GM12878 (cell line): ENCODE measurements around the gene FAM161B. TPM values are rescaled to one million over a fixed set of nuclear protein-coding genes. Genes with fewer than 3 reads are reported as not detected.

Source experiments
- ATAC-seq: fragments of 200-7000 bp; cut with Tn5 transposase; 3 replicates; pipeline ENCODE4 v1.9.1; 2020; ENCODE audit warnings: mild to moderate bottlenecking, moderate library complexity
- BruUV-seq: library from RNA; stranded (reverse); fragments of 400-500 nt; replicated peaks from 2 replicates; lab custom pipeline; 2021; lab: Mats Ljungman, UMichigan
- CTCF ChIA-PET: fragments of 300-600 bp; sonication (Branson Sonifier 250); formaldehyde crosslinking; extraction: SDS; loops from one replicate; lab custom pipeline; 2021; ENCODE audit warnings: inconsistent platforms; lab: Yijun Ruan, JAX
- POLR2A ChIA-PET: fragments of 350-600 bp; formaldehyde crosslinking; extraction: SDS; loops from one replicate; lab custom pipeline; 2021; ENCODE audit warnings: inconsistent platforms; lab: Charles Lee
- RAD21 ChIA-PET: fragments of 300-600 bp; sonication (Branson Sonifier 250); formaldehyde crosslinking; loops from one replicate; lab custom pipeline; 2023; ENCODE audit warnings: antibody characterized with exemption; ENCODE audit not compliant: unreplicated experiment; lab: Charles Lee
- SMC1A ChIA-PET: fragments of 300-600 bp; sonication (Branson Sonifier 250); formaldehyde crosslinking; loops from one replicate; lab custom pipeline; 2023; ENCODE audit not compliant: unreplicated experiment, uncharacterized antibody; lab: Charles Lee
- DNase-seq: peaks from one replicate; pipeline ENCODE4 v3.0.0-alpha.2; 2011; ENCODE audit warnings: low read depth, low spot score
- FAIRE-seq: peaks from 3 replicates; lab custom pipeline; 2011; peaks lifted over from hg19 to GRCh38; lab: Jason Lieb, UNC
- H2AFZ ChIP-seq: 2 replicates; pipeline ENCODE4 v1.6.0; 2011; ENCODE audit warnings: low read depth, low read length, control low read depth; ENCODE audit not compliant: control insufficient read depth
- H3K27ac ChIP-seq: 2 replicates; pipeline ENCODE4 v1.5.1; 2011; ENCODE audit warnings: control low read depth; ENCODE audit not compliant: control insufficient read depth, insufficient read depth
- H3K27me3 ChIP-seq, 2 experiments: replicated peaks in 1 of 2; 2 replicates each; pipeline versions ENCODE4 v1.6.0 to v1.6.1; 2011; ENCODE audit warnings: low read length in 1 of 2; ENCODE audit not compliant: control insufficient read depth in 2 of 2, insufficient read depth in 2 of 2
- H3K36me3 ChIP-seq, 2 experiments: 2 replicates each; pipeline ENCODE4 v1.5.1; 2011; ENCODE audit warnings: low read length in 1 of 2; ENCODE audit not compliant: control insufficient read depth in 2 of 2, insufficient read depth in 2 of 2
- H3K4me1 ChIP-seq: 2 replicates; pipeline ENCODE4 v1.6.1; 2011; ENCODE audit warnings: mild to moderate bottlenecking, low read length, moderate library complexity, mixed read lengths; ENCODE audit not compliant: control insufficient read depth, insufficient read depth
- H3K4me2 ChIP-seq: 2 replicates; pipeline ENCODE4 v1.6.0; 2011; ENCODE audit warnings: control low read depth; ENCODE audit not compliant: control insufficient read depth, insufficient read depth
- H3K4me3 ChIP-seq: fragments of 200-600 bp; sonication (generic); 2 replicates; pipeline ENCODE4 v1.5.1; 2016
- H3K79me2 ChIP-seq: 2 replicates; pipeline ENCODE4 v1.6.0; 2011; ENCODE audit warnings: low read length; ENCODE audit not compliant: control insufficient read depth, insufficient read depth
- H3K9ac ChIP-seq: 2 replicates; pipeline ENCODE4 v1.8.0; 2011; ENCODE audit warnings: low read length, control low read depth, mixed read lengths; ENCODE audit not compliant: control insufficient read depth, insufficient read depth
- H3K9me3 ChIP-seq: replicated peaks from 3 replicates; pipeline ENCODE4 v1.5.1; 2011; ENCODE audit warnings: mild to moderate bottlenecking, low read length; ENCODE audit not compliant: control insufficient read depth, insufficient read depth
- H4K20me1 ChIP-seq: 2 replicates; pipeline ENCODE4 v1.6.0; 2011; ENCODE audit not compliant: control insufficient read depth, insufficient read depth
- ATF7 ChIP-seq: fragments of 450-650 bp; IDR thresholded peaks from 2 replicates; pipeline ENCODE4 v1.6.1; 2016; ENCODE audit warnings: low read depth, mild to moderate bottlenecking
- BHLHE40 ChIP-seq, 2 experiments: fragments of 450-650 bp in 1 of 2; IDR thresholded peaks; 2 replicates each; pipeline ENCODE4 v1.6.1; 2011 to 2017; ENCODE audit warnings: low read depth in 2 of 2, borderline replicate concordance in 1 of 2, improper control_type of control experiment in 1 of 2, low read length in 1 of 2, mild to moderate bottlenecking in 1 of 2
- JUNB ChIP-seq: IDR thresholded peaks from 2 replicates; pipeline ENCODE4 v1.6.1; 2016; ENCODE audit warnings: antibody characterized with exemption, mild to moderate bottlenecking
- NBN ChIP-seq: fragments of 450-650 bp; IDR thresholded peaks from 2 replicates; pipeline ENCODE4 v1.6.1; 2016
- PML ChIP-seq: IDR thresholded peaks from 2 replicates; pipeline ENCODE4 v1.6.1; 2012; ENCODE audit warnings: low read length, inconsistent platforms
- WGBS: methylation state at CpG from one replicate; pipeline ENCODE4 v1.1.6; 2016; ENCODE audit warnings: low lambda C conversion rate; ENCODE audit not compliant: insufficient replicate concordance, insufficient coverage; ENCODE audit errors: missing lambda C conversion rate; 5-methylcytosine and 5-hydroxymethylcytosine counted together
- in situ Hi-C: fragments of 300-500 bp; cut with MboI; formaldehyde crosslinking; loops from 9 replicates; pipeline ENCODE4 v1.14.3; 2018; ENCODE audit warnings: mixed read lengths
- intact Hi-C: fragments of 100-400 bp; cut with micrococcal nuclease; formaldehyde crosslinking; loops from one replicate; pipeline ENCODE4 v1.14.2; 2022; ENCODE audit not compliant: unreplicated experiment
- polyA plus RNA-seq, 11 experiments: library from polyadenylated mRNA; depleted of rRNA in 4 of 11; unstranded in 6 of 11; stranded (reverse) in 5 of 11; fragments of >200 nt; fragmentation: Nextera tagmentation in 4 of 11; fragmentation: Illumina TruSeq in 1 of 11; extraction: Ambion mirVana in 4 of 11; extraction: Trizol in 1 of 11; gene quantifications; 1 replicate in 1 of 11; 2 replicates in 10 of 11; pipeline versions ENCODE4 v1.2.1 to v1.2.3, GENCODE V29; 2011 to 2016; ENCODE audit warnings: inconsistent platforms in 2 of 11, missing spikeins in 2 of 11, low read depth in 1 of 11
- total RNA-seq, 4 experiments: library from RNA; depleted of rRNA in 3 of 4; stranded (reverse); fragments of >200 nt in 3 of 4; fragmentation: Illumina TruSeq in 1 of 4; extraction: Trizol in 1 of 4; gene quantifications; 2 replicates each; pipeline versions ENCODE4 v1.2.1 to v1.2.3, GENCODE V29; 2013 to 2021
- TF ChIP-seq, protein P1 (sequence below): fragments of 150-350 bp; IDR thresholded peaks from 2 replicates; pipeline ENCODE4 v1.6.1; 2014; ENCODE audit warnings: mild to moderate bottlenecking, low read depth, low read length
- TF ChIP-seq, protein P2 (sequence below): IDR thresholded peaks from 2 replicates; pipeline ENCODE4 v1.6.1; 2011; ENCODE audit warnings: low read depth, low read length, improper control_type of control experiment, borderline replicate concordance
- TF ChIP-seq, protein P3 (sequence below): IDR thresholded peaks from 2 replicates; pipeline ENCODE4 v1.6.1; 2012; ENCODE audit warnings: improper control_type of control experiment, low read depth, low read length; ENCODE audit not compliant: insufficient replicate concordance

Gene FAM161B
- total and polyA plus RNA-seq, 10 of the 15 experiments (the other 5 are each of a cell fraction or from before 2014, with no cell fraction given) = 0.33 to 1.2 (median 0.86) TPM

DNA sequence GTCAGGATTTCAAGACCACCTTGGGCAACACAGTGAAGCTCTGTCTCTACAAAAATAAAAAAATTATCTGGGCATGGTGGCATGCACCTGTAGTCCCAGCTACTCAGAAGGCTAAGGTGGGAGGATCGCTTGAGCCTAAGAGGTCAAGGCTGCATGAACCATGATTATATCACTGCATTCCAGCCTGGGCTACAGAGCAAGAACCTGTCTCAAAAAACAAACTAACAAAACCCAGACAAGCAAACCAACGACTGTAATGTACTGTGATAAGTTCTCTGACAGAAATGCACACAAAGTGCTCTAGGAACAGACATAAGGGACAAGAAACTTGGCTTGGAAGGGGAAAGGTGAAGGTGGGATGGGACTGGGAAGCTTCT lies 46.8 kb upstream of the FAM161B start:
- DNase-seq (no peak), ATAC-seq (no peak), FAIRE-seq (no peak)
- H4K20me1 ChIP-seq = no peaks in the 10 kb centered on the region
- WGBS = 50% methylated on average over 2 of the region's 2 CpGs
- H3K27me3 ChIP-seq = no peaks in the 10 kb centered on the region
- TF ChIP-seq, protein P1, sequence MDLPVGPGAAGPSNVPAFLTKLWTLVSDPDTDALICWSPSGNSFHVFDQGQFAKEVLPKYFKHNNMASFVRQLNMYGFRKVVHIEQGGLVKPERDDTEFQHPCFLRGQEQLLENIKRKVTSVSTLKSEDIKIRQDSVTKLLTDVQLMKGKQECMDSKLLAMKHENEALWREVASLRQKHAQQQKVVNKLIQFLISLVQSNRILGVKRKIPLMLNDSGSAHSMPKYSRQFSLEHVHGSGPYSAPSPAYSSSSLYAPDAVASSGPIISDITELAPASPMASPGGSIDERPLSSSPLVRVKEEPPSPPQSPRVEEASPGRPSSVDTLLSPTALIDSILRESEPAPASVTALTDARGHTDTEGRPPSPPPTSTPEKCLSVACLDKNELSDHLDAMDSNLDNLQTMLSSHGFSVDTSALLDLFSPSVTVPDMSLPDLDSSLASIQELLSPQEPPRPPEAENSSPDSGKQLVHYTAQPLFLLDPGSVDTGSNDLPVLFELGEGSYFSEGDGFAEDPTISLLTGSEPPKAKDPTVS = no peak
- H3K27ac ChIP-seq = no peak overlapping the region
- intact Hi-C loops (no loop called here), in situ Hi-C loops (no loop called here)
- no peak overlapping the region for H2AFZ ChIP-seq
- POLR2A ChIA-PET = no interaction called here
- no peak overlapping the region for H3K4me3 ChIP-seq
- peaks cover 0 to 3% of the 10 kb centered on the region in 2 experiments; a peak in 2 of 4 replicates for H3K36me3 ChIP-seq
- no peak overlapping the region for H3K9ac ChIP-seq
- H3K4me2 ChIP-seq = no peak overlapping the region
- no peaks in the 10 kb centered on the region for H3K4me1 ChIP-seq
- SMC1A ChIA-PET = interaction anchor here (0.7 kb wide), 1 partner anchor 42 kb away, joined by 3 read pairs; no protein-coding TSS in a partner anchor
- no TSS peak for BruUV-seq
- H3K79me2 ChIP-seq = no peaks in the 10 kb centered on the region
- CTCF ChIA-PET = no interaction called here
- RAD21 ChIA-PET = no interaction called here
- no peaks in the 10 kb centered on the region for H3K9me3 ChIP-seq

DNA sequence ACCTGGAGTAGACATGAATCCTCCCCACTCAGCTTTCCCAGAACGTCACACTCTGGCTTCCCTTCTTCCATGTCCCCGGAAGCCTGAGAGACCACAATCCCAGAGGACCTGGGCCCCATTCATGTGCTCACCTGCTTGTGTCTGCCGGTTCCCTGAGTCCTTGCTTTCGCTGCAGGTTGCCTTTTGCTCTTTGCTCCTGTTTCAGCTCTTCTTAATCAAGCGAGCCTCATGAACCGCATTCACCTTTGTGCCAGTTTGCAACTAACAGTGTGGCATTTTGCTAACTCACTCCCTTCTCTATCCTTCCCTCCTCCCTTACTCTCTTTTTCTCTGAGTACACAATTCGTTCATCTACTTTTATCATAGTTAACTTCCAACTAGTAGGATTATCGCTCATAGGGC lies 46.1 kb upstream of the FAM161B start:
- in situ Hi-C loops (no loop called here), intact Hi-C loops (no loop called here)
- Histone ChIP-seq H3K36me3 (peaks cover 0 to 3% of the 10 kb centered on the region in 2 experiments; a peak in 2 of 4 replicates), H3K4me3 (no peak overlapping the region), H3K79me2 (no peaks in the 10 kb centered on the region), H4K20me1 (no peaks in the 10 kb centered on the region), H3K4me1 (no peaks in the 10 kb centered on the region), H3K27me3 (no peaks in the 10 kb centered on the region), H3K9ac (no peak overlapping the region), H2AFZ (no peak overlapping the region), H3K4me2 (no peak overlapping the region), H3K27ac (no peak overlapping the region), H3K9me3 (no peaks in the 10 kb centered on the region)
- ChIA-PET RAD21 (no interaction called here), POLR2A (no interaction called here), SMC1A (no interaction called here), CTCF (no interaction called here)
- DNase-seq (no peak), ATAC-seq (no peak), FAIRE-seq (no peak)
- no TSS peak for BruUV-seq
- WGBS = 90% methylated on average over 8 of the region's 8 CpGs
- TF ChIP-seq JUNB = no peak
- no peak for TF ChIP-seq PML
- TF ChIP-seq NBN = no peak
- TF ChIP-seq, protein P2, sequence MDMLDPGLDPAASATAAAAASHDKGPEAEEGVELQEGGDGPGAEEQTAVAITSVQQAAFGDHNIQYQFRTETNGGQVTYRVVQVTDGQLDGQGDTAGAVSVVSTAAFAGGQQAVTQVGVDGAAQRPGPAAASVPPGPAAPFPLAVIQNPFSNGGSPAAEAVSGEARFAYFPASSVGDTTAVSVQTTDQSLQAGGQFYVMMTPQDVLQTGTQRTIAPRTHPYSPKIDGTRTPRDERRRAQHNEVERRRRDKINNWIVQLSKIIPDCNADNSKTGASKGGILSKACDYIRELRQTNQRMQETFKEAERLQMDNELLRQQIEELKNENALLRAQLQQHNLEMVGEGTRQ = no peak
- TF ChIP-seq, protein P3, sequence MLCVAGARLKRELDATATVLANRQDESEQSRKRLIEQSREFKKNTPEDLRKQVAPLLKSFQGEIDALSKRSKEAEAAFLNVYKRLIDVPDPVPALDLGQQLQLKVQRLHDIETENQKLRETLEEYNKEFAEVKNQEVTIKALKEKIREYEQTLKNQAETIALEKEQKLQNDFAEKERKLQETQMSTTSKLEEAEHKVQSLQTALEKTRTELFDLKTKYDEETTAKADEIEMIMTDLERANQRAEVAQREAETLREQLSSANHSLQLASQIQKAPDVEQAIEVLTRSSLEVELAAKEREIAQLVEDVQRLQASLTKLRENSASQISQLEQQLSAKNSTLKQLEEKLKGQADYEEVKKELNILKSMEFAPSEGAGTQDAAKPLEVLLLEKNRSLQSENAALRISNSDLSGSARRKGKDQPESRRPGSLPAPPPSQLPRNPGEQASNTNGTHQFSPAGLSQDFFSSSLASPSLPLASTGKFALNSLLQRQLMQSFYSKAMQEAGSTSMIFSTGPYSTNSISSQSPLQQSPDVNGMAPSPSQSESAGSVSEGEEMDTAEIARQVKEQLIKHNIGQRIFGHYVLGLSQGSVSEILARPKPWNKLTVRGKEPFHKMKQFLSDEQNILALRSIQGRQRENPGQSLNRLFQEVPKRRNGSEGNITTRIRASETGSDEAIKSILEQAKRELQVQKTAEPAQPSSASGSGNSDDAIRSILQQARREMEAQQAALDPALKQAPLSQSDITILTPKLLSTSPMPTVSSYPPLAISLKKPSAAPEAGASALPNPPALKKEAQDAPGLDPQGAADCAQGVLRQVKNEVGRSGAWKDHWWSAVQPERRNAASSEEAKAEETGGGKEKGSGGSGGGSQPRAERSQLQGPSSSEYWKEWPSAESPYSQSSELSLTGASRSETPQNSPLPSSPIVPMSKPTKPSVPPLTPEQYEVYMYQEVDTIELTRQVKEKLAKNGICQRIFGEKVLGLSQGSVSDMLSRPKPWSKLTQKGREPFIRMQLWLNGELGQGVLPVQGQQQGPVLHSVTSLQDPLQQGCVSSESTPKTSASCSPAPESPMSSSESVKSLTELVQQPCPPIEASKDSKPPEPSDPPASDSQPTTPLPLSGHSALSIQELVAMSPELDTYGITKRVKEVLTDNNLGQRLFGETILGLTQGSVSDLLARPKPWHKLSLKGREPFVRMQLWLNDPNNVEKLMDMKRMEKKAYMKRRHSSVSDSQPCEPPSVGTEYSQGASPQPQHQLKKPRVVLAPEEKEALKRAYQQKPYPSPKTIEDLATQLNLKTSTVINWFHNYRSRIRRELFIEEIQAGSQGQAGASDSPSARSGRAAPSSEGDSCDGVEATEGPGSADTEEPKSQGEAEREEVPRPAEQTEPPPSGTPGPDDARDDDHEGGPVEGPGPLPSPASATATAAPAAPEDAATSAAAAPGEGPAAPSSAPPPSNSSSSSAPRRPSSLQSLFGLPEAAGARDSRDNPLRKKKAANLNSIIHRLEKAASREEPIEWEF = no peak
- TF ChIP-seq ATF7 = no peak
- no peak for TF ChIP-seq BHLHE40 (IDR thresholded peaks at IDR 0.05; ENCODE audit: borderline replicate concordance in 1 of 2, low read depth in 2 of 2, low read length in 1 of 2)
